DOHH2 (cell line): ENCODE data around the gene NBEA.

Experiments
- EZH2phosphoT487 ChIP-seq: fragments of 200-600 bp; sonication (generic); IDR thresholded peaks from 2 replicates; pipeline ENCODE4 v1.6.1; 2017; ENCODE audit warnings: borderline replicate concordance, mild to moderate bottlenecking, antibody characterized with exemption, low read length, moderate library complexity, mixed read lengths
- TF ChIP-seq, protein P1 (sequence below): fragments of 200-600 bp; sonication (generic); IDR thresholded peaks from one replicate; pipeline ENCODE4 v1.5.1; 2014; ENCODE audit warnings: antibody characterized with exemption, mild to moderate bottlenecking, low read depth, low read length; ENCODE audit not compliant: poor library complexity, severe bottlenecking

GRCh38 chr13:35293579-35294226 lies 351.6 kb downstream of the NBEA start:
- TF ChIP-seq EZH2phosphoT487, result no peak
- TF ChIP-seq, protein P1, sequence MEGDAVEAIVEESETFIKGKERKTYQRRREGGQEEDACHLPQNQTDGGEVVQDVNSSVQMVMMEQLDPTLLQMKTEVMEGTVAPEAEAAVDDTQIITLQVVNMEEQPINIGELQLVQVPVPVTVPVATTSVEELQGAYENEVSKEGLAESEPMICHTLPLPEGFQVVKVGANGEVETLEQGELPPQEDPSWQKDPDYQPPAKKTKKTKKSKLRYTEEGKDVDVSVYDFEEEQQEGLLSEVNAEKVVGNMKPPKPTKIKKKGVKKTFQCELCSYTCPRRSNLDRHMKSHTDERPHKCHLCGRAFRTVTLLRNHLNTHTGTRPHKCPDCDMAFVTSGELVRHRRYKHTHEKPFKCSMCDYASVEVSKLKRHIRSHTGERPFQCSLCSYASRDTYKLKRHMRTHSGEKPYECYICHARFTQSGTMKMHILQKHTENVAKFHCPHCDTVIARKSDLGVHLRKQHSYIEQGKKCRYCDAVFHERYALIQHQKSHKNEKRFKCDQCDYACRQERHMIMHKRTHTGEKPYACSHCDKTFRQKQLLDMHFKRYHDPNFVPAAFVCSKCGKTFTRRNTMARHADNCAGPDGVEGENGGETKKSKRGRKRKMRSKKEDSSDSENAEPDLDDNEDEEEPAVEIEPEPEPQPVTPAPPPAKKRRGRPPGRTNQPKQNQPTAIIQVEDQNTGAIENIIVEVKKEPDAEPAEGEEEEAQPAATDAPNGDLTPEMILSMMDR, result no peak
